ENCODE measurements around the gene NKD2.

GRCh38 chr5:1048861-1049838 is 40.5 kb downstream of the NKD2 start:
- TF ChIP-seq CTCF (conservative IDR thresholded peaks at IDR 0.05; ENCODE audit: low read length) = no peak
- TF ChIP-seq EZH2phosphoT487 (IDR thresholded peaks at IDR 0.05; ENCODE audit: borderline replicate concordance, low read depth, low read length) = no peak

All from OCI-LY7 (cell line).